ENCODE measurements around the gene UQCRHL. TPM values are rescaled to one million over a fixed set of nuclear protein-coding genes. Genes with fewer than 3 reads are reported as not detected.

Gene UQCRHL
- total and polyA plus RNA-seq, 10 of the 15 experiments (the other 5 are each of a cell fraction or from before 2014, with no cell fraction given), result 1.4 to 17.3 (median 5.7) TPM

DNA sequence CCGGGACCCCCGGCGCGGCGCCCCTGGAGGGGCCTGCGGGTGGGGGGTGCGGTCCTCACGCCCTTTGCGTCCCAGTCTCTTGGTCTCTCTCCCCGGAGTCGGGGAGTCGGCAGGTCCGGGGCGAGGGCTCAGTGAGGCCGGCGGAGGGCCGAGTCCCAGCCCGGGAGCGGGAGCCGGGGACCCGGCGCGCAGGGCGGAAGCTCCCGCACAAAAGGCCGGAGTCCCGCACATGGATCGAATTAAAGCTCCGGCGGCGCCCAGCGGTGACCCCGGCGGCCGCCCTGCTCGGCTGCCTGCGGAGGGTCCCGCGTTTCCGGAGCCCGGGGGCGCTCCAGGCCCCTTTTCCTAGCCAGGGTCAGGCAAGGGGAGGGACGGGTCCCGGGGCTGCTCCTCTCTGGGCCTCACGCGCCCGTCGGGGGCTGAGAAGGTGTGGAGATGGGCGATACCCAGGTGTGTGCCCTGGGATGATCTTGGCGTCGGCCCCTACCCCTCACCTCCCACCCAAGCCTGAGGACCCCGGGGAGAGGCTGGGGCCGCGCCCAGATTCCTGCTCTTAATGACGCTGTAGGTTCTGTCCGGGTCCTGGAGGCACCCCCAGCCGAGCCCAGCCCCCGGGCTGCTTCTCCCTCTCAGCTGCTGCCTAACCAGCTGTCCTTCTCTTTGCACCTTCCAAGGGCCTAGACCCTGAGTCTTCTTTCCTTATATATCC, 48.3 kb downstream of the UQCRHL start:
- Histone ChIP-seq H3K79me2 (ENCODE audit: control insufficient read depth, insufficient read depth, low read length) (no peaks in the 10 kb centered on the region), H3K4me1 (ENCODE audit: control insufficient read depth, insufficient read depth, low read length) (no peaks in the 10 kb centered on the region), H3K27me3 (replicated peaks in 1 of 2; ENCODE audit: control insufficient read depth in 2 of 2, insufficient read depth in 2 of 2, low read length in 1 of 2) (peaks cover 8 to 22% of the 10 kb centered on the region in 2 experiments; a peak in 3 of 4 replicates), H3K9ac (ENCODE audit: control insufficient read depth, insufficient read depth, low read length) (no peak overlapping the region), H3K27ac (ENCODE audit: control insufficient read depth, insufficient read depth) (no peak overlapping the region), H3K9me3 (replicated peaks; ENCODE audit: control insufficient read depth, insufficient read depth, low read length) (no peaks in the 10 kb centered on the region), H3K4me3 (no peak overlapping the region), H3K36me3 (ENCODE audit: control insufficient read depth in 2 of 2, insufficient read depth in 2 of 2, low read length in 1 of 2) (no peaks in the 10 kb centered on the region), H2AFZ (ENCODE audit: control insufficient read depth, low read depth, low read length) (no peak overlapping the region), H3K4me2 (ENCODE audit: control insufficient read depth, insufficient read depth) (no peak overlapping the region), H4K20me1 (ENCODE audit: control insufficient read depth, insufficient read depth) (no peaks in the 10 kb centered on the region)
- in situ Hi-C loops (cut with MboI), result no loop called here
- FAIRE-seq (no peak), ATAC-seq (peak; percentile 33), DNase-seq (ENCODE audit: low read depth, low spot score) (no peak)
- intact Hi-C loops (cut with micrococcal nuclease; ENCODE audit: unreplicated experiment), result no loop called here
- ChIA-PET RAD21 (ENCODE audit: unreplicated experiment) (no interaction called here), POLR2A (no interaction called here), SMC1A (ENCODE audit: uncharacterized antibody, unreplicated experiment) (no interaction called here), CTCF (no interaction called here)
- WGBS (ENCODE audit: insufficient coverage, insufficient replicate concordance, low lambda C conversion rate, missing lambda C conversion rate), result 13% methylated on average over 51 of the region's 58 CpGs
- BruUV-seq (replicated peaks), result no TSS peak
- TF ChIP-seq SUZ12 (IDR thresholded peaks at IDR 0.05; ENCODE audit: unreplicated experiment), result peak; percentile 41
- TF ChIP-seq, protein P1, sequence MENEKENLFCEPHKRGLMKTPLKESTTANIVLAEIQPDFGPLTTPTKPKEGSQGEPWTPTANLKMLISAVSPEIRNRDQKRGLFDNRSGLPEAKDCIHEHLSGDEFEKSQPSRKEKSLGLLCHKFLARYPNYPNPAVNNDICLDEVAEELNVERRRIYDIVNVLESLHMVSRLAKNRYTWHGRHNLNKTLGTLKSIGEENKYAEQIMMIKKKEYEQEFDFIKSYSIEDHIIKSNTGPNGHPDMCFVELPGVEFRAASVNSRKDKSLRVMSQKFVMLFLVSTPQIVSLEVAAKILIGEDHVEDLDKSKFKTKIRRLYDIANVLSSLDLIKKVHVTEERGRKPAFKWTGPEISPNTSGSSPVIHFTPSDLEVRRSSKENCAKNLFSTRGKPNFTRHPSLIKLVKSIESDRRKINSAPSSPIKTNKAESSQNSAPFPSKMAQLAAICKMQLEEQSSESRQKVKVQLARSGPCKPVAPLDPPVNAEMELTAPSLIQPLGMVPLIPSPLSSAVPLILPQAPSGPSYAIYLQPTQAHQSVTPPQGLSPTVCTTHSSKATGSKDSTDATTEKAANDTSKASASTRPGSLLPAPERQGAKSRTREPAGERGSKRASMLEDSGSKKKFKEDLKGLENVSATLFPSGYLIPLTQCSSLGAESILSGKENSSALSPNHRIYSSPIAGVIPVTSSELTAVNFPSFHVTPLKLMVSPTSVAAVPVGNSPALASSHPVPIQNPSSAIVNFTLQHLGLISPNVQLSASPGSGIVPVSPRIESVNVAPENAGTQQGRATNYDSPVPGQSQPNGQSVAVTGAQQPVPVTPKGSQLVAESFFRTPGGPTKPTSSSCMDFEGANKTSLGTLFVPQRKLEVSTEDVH (IDR thresholded peaks at IDR 0.05; ENCODE audit: low read depth, partially characterized antibody), result no peak

DNA sequence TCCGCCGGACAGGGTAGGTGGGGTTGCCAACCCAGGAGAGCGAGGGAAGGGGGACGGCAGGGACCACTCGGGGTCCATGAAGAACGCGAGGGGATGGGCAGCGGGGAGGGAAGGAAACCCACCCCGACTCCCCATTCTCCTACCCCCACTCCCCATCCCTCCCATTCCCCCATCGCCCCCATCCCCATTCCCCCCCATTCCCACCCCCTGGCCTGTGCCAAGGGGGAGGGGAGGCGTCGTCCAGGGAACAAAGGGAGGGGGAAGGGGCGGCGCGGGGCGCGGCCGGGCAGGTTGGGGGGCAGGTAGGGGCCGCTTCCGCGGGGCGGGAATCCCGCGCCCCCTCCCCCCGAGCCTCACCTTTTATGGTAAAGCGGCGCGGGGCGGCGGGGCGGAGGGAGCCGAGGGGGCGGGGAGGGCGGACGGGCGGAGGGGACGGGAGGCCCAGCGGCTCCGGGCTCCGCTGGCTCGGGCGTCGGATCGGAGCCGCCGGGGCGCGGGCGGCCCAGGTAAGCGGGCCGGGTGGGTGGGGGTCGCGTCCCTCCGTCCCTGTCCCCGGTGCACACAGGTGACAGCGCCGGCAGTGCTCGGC, 49.0 kb downstream of the UQCRHL start, which contains the start of gene FBLIM1:
Gene FBLIM1 (plus strand): TSS at position 453 of the 589 bp plus-strand sequence. CDS start 6,189 bp downstream, outside the sequence.
- ATAC-seq, result no peak
- WGBS (ENCODE audit: insufficient coverage, insufficient replicate concordance, low lambda C conversion rate, missing lambda C conversion rate), result 20% methylated on average over 8 of the region's 58 CpGs
- CTCF ChIA-PET, result no interaction called here
- no peaks in the 10 kb centered on the region for H3K9me3 ChIP-seq (replicated peaks; ENCODE audit: control insufficient read depth, insufficient read depth, low read length)
- H2AFZ ChIP-seq (ENCODE audit: control insufficient read depth, low read depth, low read length), result no peak within 1 kb of the TSS
- no peak within 1 kb of the TSS for H3K27ac ChIP-seq (ENCODE audit: control insufficient read depth, insufficient read depth)
- no peaks in the 10 kb centered on the region for H3K79me2 ChIP-seq (ENCODE audit: control insufficient read depth, insufficient read depth, low read length)
- H3K27me3 ChIP-seq (replicated peaks in 1 of 2; ENCODE audit: control insufficient read depth in 2 of 2, insufficient read depth in 2 of 2, low read length in 1 of 2), result peaks cover 8 to 22% of the 10 kb centered on the region in 2 experiments; a peak in 3 of 4 replicates
- RAD21 ChIA-PET (ENCODE audit: unreplicated experiment), result no interaction called here
- FAIRE-seq, result no peak
- H3K4me1 ChIP-seq (ENCODE audit: control insufficient read depth, insufficient read depth, low read length), result no peaks in the 10 kb centered on the region
- intact Hi-C loops (cut with micrococcal nuclease; ENCODE audit: unreplicated experiment), result no loop called here
- H3K4me3 ChIP-seq, result no peak within 1 kb of the TSS
- no peaks in the 10 kb centered on the region for H3K36me3 ChIP-seq (ENCODE audit: control insufficient read depth in 2 of 2, insufficient read depth in 2 of 2, low read length in 1 of 2)
- no peaks in the 10 kb centered on the region for H4K20me1 ChIP-seq (ENCODE audit: control insufficient read depth, insufficient read depth)
- no peak for DNase-seq (ENCODE audit: low read depth, low spot score)
- no peak within 1 kb of the TSS for H3K9ac ChIP-seq (ENCODE audit: control insufficient read depth, insufficient read depth, low read length)
- POLR2A ChIA-PET, result no interaction called here
- SMC1A ChIA-PET (ENCODE audit: uncharacterized antibody, unreplicated experiment), result no interaction called here
- BruUV-seq (replicated peaks), result no TSS peak
- H3K4me2 ChIP-seq (ENCODE audit: control insufficient read depth, insufficient read depth), result no peak within 1 kb of the TSS
- in situ Hi-C loops (cut with MboI), result no loop called here
- TF ChIP-seq NR2C2 (IDR thresholded peaks at IDR 0.05; ENCODE audit: borderline replicate concordance, control insufficient read depth, insufficient read length, low read depth), result no peak
- no peak for TF ChIP-seq TCF7 (IDR thresholded peaks at IDR 0.05; ENCODE audit: borderline replicate concordance)
- TF ChIP-seq NFYA (IDR thresholded peaks at IDR 0.05; ENCODE audit: borderline replicate concordance, low read depth, low read length), result no peak
- TF ChIP-seq, protein P2, sequence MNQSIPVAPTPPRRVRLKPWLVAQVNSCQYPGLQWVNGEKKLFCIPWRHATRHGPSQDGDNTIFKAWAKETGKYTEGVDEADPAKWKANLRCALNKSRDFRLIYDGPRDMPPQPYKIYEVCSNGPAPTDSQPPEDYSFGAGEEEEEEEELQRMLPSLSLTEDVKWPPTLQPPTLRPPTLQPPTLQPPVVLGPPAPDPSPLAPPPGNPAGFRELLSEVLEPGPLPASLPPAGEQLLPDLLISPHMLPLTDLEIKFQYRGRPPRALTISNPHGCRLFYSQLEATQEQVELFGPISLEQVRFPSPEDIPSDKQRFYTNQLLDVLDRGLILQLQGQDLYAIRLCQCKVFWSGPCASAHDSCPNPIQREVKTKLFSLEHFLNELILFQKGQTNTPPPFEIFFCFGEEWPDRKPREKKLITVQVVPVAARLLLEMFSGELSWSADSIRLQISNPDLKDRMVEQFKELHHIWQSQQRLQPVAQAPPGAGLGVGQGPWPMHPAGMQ (IDR thresholded peaks at IDR 0.05; ENCODE audit: borderline replicate concordance), result no peak
- TF ChIP-seq, protein P3, sequence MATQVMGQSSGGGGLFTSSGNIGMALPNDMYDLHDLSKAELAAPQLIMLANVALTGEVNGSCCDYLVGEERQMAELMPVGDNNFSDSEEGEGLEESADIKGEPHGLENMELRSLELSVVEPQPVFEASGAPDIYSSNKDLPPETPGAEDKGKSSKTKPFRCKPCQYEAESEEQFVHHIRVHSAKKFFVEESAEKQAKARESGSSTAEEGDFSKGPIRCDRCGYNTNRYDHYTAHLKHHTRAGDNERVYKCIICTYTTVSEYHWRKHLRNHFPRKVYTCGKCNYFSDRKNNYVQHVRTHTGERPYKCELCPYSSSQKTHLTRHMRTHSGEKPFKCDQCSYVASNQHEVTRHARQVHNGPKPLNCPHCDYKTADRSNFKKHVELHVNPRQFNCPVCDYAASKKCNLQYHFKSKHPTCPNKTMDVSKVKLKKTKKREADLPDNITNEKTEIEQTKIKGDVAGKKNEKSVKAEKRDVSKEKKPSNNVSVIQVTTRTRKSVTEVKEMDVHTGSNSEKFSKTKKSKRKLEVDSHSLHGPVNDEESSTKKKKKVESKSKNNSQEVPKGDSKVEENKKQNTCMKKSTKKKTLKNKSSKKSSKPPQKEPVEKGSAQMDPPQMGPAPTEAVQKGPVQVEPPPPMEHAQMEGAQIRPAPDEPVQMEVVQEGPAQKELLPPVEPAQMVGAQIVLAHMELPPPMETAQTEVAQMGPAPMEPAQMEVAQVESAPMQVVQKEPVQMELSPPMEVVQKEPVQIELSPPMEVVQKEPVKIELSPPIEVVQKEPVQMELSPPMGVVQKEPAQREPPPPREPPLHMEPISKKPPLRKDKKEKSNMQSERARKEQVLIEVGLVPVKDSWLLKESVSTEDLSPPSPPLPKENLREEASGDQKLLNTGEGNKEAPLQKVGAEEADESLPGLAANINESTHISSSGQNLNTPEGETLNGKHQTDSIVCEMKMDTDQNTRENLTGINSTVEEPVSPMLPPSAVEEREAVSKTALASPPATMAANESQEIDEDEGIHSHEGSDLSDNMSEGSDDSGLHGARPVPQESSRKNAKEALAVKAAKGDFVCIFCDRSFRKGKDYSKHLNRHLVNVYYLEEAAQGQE (IDR thresholded peaks at IDR 0.05; ENCODE audit: low read depth, low read length), result no peak
- no peak for TF ChIP-seq JUNB (IDR thresholded peaks at IDR 0.05)
